Fibroblast of skin of left biceps (primary cell): Measurements from ENCODE around the gene MAPKBP1.

Experiments
- DNase-seq, 2 experiments: peaks; one replicate each; pipeline ENCODE4 v3.0.0-alpha.2; 2013; ENCODE audit warnings: low read depth in 2 of 2

Gene MAPKBP1

DNA sequence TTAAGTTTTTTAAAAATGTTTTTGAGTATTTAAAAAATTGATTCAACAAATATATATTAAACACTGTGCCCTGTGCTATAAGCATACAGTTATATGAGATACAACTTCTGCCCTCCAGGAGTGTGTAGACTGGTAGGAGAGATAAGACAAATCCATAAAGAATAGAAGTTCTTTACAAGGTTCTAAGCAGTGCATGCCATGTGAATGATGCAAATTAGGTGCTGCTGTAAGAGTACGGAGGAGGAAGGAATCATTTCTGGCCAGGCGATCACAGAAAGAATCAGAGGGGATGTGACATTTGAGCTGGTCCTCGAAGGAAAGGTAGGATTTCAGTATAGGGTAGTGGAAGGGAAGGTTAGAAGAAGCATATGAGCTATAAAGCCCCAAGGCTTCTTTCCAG lies 14.0 kb downstream of the MAPKBP1 start:
- DNase-seq = no peak

DNA sequence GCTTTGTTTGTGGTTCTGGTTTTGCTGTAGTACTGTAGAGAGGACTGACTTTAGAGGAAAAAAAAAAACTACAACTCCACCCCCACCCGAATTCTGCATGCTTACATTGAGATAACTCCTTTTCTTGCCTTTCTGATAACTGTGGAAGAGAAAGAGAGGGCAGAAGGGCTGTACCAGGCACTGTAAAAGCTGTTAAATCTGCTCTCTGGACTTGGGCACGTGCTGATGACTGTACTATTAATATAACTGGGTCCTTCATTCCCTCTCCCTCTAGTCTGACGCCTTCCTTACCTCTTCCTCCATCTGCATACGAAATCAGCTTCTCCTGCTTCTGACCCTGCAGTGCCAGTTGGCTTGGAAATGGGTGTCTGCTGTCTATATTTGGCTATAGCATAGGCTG lies 15.0 kb downstream of the MAPKBP1 start:
- DNase-seq = no peak

DNA sequence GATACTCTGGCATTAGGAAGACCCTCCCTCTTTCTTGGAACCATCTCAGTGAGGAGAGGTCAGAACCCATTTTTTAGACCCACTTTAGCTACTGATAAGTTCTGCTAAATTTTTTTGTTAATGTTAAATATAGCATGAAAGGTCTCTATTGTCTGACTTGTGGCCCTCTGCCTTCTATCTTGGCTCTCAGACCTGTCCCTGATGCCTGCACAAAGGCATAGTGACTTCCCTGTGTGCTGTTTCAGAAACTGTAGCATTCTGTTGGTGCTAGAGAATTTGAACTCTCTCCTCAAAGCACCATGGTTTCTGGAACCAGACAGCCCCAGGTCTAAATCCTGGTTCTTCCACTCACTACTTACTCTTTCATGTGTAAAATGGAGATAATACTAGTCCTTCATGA lies 15.4 kb downstream of the MAPKBP1 start:
- no peak for DNase-seq

DNA sequence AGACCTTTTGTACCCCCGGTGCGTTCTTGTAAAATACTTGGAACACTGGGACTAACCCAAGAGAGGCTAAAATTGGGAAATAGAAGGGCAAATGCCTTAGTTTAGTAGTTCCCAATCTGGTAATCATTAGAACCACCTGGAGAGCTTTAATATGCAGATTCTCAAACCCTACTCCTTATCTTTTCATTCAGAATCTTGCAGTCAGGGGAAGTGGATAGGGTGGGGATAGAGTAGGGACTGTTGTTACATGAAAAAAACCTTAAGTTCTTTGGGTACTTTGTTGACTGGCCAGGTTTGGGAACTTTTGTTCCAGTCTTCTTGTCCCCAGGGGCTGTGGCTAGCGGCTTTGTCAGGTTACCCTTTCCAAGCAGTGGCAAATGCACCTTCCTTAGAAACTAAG lies 15.9 kb downstream of the MAPKBP1 start:
- no peak for DNase-seq

DNA sequence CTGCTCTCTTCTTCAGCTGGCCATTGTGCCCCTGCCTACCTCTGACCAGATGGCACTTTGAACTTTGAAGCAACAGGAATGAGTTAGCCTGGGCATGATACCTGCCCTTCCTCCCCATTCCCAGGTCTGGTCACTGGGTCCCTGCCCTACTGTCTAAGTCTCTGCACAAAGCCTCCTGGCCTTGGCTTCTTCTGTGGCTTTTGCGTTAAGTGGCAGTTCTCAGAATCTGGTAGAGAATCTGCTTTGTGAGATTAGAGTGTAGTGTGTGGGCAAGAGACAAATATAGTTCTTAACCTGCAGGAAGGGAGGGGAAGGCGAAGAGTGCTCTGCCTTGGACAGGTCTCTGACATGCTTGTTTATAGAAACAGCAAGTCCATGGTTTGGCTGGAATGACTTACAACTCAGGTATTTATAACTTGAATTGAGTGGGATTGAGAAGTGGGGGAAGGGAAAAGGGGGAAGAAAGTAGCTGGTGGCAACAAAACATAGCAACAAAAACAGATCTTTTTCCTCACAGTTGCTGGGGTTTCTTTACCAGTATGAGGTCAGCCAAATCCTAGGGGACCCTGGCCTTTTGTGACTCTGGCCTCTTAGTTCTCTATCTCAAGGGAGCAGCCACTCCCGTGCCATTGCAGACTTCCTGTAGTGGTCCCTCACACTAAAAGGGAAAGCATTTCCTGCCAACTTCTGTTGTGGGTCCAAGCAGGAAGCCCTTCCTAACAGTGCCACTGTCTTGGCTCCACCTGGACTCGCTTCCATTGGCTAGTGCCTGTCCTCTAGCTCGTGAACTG lies 16.7 kb downstream of the MAPKBP1 start:
- DNase-seq = no peak

DNA sequence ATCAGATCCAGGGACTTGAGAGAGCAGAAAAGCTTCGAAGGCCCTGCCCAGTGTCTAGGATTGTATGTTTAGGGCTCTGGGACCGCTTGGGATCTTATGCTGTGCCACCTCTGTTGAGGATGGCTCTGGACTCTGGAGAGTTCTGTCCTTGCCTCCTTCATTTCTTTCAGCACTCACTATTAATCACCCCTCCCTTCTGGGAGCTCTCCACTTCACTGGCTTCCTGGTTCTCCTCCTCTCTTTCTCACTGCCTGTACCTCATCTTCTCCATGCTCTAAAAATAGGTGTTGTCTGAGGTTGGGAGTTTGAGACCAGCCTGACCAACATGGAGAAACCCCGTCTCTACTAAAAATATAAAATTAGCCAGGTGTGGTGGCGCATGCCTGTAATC lies 17.3 kb downstream of the MAPKBP1 start:
- DNase-seq = no peak

DNA sequence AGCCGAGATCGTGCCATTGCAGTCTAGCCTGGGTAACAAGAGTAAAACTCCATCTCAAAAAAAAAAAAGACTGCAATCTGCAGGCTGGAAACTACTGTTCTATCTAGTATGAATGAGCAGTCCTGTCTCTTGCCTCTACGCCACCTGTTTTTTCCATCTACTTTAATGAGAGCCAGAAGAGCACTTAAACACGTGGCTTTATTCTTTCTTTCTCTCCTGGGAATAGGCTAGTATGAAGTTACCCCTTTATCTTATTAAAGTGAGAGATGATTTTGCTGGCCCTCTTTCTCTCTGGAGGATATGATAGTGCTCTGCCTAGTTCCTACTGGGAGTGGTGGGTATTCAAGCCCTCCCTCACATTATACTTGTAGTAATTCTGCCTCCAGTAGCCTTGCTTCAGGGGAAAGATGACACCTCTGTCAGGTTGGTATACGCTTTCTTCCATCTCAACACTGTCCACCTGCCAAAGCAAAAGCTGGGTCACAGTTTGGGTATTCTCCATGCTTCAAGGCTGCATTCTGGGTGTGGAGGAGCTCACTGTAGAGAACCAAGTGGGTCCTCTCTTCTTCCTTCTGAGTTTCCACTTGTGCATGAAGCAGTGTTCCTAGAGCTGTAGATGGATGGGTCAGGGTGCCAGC lies 17.8 kb downstream of the MAPKBP1 start:
- DNase-seq = no peak

DNA sequence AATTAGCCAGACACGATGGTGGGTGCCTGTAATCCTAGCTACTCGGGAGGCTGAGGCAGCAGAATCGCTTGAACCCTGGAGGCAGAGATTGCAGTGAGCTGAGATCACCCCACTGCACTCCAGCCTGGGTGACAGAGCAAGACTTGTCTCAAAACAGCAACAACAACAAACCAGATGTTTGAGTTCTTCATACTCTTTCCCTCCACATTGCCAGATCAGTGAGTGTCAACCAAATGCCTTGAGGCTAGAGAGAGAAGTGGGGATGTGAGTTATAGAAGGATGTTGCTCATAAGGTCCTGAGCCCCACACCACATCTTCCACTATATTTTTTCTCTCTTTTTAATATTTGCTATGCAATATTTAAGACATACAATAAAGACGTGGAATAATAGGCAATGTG lies 19.8 kb downstream of the MAPKBP1 start:
- no peak for DNase-seq

DNA sequence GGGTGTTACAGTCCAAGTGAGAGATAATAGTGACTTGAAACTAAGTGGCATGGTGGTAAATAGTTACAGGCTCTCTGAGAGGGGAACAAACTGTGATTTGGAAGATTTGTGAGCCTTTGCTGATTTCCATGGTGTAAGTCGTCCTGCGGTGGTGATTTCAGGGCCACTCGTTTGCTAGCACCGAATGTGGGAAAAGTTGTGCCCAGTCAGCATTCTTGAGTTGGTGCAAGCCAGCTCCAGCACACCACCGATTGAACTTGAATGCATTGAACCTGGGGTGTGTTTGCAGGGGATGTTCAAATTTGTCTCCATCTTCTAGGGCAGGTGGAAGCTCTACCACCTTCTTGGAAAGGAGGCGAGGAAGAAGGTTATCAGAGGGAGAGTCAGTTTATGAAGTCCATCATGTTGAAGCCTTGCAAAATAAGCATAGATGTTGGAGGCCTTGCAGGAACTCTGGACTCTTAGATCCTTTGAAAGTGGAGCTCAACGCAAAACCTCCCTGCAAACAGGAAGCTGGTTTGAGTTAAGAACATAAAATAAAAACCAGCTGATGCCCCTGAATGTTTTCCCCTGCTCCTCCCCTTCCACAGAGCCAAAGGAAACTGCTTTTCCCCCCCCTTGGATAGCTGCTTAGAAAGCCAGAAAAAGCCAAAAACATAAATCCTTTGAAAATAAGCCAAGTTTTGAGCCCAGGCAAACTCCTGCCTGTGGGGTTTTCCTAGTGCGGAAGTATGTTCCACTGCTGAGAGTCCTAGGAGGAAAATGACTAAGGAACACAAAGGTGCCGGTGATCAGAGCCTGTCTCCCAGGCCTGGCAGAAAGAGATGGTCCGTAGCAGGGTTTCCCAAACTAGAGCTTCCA lies 21.9 kb downstream of the MAPKBP1 start:
- DNase-seq = peak; percentile 83 to 84

DNA sequence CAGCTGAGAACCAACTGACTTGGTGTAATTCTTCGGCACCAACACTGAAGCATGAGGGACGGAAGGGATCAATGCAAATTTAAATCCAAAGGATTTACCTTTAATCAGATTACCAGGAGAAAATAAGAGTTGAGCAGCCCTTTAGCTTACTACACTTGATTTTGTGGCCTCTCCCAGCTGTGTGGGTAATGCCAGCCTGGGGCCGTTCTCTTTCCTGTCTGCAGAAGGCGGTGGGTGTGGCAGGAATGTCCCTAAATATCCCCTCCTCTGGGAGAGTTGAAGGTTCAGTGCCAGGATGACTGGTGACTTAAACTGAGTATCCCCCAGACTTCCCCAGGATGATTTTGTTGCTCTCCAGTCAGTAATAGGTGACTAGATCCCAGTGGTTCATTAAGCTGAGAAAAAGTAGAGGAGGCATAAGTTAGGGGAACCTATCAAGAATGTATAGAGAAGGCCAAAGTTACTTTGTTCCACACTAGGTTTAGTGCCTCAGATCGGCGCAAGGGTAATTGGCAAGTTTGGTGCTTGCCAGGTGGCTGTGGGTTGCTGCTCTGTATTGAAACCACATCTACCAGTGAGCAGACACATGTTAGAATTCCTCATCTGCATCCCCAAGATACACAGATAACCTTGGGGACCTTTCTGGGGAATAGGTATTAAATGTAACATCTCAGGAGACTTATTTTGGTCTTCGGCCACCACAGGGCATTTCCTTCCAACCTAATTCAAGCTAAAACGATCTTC lies 23.1 kb downstream of the MAPKBP1 start:
- DNase-seq = no peak

DNA sequence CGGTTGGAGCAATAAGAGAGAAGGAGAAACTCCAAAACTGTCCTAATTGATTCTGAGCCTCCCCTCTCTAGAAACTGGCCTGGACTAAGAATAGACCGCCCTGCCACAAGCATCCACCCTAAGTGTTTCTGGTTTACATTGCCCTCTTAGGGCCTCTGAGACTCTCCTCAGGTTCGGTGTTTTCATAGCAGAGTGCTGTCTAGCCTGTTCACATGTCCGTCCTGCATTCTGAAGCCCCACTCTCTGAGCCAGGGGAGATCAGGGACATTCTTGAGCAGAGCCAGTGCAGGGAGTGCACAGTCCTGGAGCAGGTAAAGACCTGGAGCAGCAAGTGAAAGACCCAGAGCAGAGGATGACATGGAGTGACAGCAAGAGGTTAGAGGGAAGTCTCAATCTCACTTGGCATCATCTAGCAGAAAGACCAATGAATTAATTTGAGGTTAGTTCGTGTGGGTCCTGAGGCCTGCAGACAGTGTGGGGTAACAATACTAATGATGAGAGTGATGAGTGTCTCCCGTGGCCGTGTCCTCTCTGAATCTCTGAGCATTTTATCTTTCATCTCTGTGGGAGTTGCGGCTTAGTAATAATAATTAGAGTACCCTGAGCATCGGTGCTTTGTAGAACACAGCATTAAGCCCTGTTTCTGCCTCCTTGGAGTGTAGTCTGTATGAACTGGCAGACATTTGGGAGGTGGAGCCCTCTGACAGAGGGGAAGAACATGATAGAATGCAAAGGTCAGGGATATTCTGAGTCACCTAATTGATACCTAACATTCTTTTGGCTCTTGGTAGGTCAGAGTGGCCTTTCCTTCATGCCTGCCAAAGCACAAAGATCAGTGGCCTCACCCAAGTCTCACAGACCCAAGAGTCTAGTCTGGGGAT lies 24.6 kb downstream of the MAPKBP1 start:
- no peak for DNase-seq

DNA sequence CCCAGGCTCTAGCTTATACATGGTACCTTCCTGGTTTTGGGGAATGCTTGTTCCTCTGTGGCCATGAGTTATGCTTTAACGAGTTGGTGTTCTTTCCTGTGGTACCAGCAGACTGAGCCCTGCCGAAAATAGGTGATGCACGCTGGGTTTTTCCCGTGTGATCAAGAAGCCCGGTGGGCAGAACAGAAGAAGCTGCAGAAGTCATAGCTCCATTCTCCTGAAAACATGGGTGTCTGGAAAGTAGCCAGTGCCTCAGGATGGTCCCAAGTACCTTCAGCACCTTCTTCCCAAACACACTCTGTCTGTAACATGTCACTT lies 25.2 kb downstream of the MAPKBP1 start:
- no peak for DNase-seq

DNA sequence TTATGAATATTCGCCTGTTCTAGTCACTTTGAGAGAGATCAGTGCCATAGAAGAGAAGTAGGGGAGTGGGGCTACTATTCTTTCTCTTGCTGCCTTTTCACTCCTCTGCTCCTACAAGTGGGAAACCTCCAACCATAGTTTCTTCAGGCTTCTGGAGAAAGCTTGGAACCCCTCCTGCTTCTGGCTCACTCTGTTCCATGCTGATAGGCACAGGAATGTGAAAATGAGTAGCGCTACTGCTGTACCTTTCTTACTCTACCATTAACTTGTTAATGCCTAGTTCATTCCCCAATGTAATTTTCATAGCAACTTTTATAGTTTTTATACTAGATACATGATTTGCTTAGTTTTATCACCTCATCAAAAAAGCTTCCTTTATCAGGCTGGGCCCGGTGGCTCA lies 26.9 kb downstream of the MAPKBP1 start:
- DNase-seq = no peak

DNA sequence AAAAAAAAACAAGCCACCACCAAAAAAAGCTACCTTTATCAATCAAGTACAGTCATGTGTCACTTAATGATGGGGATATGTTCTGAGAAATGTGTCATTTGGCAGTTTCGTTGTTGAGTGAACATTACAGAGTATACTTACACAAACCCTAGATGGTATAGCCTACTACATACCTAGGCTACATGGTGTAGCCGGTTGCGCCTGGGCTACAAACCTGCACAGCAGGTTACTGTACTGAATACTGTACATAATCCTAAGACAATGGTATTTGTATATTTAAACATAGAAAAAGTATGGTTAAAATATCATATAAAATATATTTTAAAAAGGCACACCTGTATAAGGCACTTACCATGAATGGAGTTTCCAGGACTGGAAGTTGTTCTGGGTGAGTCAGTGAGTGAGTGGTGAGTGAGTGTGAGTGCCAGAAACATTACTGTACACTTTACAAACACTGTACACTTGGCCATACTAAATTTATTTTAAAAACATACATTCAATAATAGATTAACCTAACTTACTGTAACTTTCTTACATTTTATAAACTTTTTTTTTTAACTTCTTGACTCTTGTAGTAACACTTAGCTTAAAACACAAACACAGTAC lies 27.7 kb downstream of the MAPKBP1 start:
- no peak for DNase-seq

DNA sequence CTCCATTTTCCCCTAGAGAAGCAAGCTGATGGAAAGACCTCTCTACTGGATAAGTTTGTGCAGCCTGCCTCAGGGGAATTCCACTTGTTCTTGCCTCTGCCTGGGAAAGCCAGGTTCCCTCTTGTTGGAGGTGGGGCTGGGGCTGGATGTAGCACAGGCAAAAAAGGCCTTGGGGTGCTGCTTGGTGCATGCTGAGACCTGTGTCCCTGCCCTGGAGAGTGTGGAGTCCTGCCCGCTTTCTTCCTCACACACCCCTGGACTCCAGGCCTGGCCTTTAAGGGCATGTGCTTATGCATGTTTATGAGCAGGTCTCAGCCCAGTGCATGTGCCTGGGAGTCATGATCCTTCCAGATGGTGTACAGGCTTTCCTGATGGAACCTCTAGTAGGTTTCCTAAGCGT lies 30.1 kb downstream of the MAPKBP1 start:
- no peak for DNase-seq

DNA sequence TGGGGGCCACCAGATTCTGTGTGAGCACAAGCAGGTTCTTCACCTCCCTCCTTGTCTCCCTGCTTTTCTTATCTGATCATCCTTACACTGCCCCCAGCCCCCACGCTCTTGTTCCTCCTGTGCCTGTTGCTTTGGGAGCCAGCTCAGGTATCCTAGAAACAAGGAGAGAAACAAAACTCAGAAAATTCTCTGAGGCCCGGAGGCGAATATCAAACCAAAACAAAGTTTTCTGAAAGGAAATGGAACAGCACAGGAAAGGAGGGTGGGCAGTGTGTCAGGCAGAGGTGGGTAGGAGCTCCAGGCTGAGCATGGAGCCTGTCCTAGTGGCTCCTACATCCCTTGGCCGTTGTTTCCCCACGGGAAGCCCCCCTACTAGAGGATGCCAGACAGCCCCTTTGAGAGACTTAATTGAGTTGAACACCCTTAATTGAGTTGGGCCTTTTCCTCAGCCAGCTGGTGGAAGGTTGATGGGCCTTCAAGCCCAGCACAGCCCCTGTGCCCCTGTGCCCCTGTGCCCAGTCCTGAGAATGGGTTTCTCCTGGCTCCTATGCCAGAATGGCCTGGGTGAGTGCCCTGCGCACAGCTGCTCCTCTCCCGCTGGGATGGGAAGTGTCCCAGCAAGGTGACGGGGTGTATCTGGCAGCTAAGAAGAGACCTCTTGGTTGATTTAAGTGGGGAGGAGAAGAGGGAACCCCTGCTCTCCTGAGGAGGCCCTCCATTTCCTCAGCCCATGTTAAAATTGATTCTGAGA lies 30.8 kb downstream of the MAPKBP1 start:
- DNase-seq = no peak

DNA sequence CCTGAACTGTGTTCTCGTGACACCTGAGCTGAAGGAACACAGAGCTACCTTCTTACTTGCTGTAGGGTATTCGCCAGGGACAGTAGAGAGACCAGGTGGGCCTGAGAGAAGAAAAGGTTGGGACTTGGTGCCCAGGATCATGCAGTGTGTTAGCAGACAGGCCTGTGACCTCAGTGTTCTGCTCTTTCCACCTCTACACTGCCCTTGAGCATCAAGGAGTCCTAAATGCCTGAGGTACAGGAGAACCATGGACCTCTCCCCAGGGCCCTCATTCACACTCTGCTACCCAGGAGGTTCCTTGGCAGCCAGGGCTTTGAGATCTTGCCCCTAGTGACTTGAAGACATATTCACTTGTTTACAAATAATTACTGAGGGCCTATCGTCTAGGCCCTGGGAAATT lies 31.4 kb downstream of the MAPKBP1 start:
- no peak for DNase-seq

DNA sequence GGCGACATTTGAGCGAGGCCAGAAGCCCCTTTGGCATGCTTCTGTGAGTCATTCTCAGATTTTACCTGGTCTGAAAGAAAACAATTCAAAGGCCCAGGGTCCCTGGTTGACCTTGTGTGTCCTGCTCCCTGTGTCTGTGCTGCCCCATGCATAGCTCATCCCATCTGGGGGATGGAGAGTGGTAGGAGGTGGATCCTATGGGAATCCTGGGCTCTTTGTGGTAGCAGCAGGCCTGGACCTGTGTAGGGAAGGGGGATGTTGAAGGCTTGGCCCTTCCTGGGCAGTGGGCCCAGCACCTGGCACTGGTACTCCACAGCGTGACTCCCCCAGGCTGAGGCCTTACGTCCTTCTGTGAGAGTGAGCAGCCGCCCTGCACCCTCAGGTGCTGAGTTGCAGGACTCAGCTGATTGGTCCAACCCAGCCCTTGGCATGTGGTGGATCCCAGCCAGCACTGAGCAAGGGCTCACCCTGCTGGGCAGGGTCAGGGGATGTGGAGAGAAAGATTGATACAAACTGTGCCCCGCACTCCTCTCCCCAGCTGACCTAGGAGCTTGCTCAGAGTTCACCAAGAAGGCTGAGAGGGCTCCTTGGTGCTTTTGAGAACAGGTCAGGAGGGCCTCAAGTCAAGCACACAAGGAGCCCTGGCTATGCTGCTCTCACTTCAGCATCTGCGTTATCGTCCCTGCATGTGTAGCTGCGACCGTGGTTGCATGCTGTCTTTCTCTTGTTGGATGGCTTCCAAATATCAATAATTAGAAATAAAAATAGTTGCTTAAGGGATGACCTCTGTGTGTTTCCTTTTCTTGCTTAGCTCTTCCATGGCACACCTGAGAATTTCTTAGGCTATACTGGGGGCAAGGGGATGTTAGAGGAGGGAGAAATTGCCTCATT lies 32.3 kb downstream of the MAPKBP1 start:
- DNase-seq = no peak

DNA sequence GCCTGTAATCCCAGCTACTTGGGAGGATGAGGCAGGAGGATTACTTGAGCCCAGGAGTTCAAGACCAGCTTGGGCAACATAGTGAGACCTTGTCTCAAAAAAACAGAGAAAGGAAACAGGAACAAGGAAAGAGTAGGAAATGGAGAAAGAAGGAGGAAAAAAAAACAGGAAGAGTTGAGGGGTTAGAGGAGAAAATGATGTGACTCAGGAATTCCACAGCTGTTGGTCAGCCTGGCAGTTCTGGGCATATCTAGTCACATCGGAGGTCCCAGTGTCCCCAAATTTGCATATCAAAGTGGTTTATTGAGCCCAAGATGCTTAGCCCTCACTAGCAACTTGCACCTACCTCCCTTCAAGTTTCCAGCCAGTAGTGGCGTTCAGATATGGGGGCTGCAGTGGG lies 34.8 kb downstream of the MAPKBP1 start:
- no peak for DNase-seq
